NT2/D1 (cell line): ENCODE measurements around the gene SLC52A1.
A peak's percentile ranks its signal among the peaks of the same experiment; 100 is the strongest.
"Not testable (repeated sequence)": the region's sequence is repeated elsewhere in the genome, so short reads cannot be mapped to it uniquely, and the experiment has no call there.

Experiments
- DNase-seq: peaks from one replicate; pipeline ENCODE4 v3.0.0-alpha.2; 2011; ENCODE audit warnings: low read depth, low spot score
- H3K27me3 ChIP-seq: 2 replicates; pipeline ENCODE4 v1.6.0; 2011; ENCODE audit warnings: mild to moderate bottlenecking; ENCODE audit not compliant: insufficient read length, insufficient read depth
- H3K36me3 ChIP-seq: 2 replicates; pipeline ENCODE4 v1.6.1; 2011; ENCODE audit warnings: mild to moderate bottlenecking, low read length, mixed read lengths; ENCODE audit not compliant: insufficient read depth, insufficient read length
- H3K4me1 ChIP-seq: 2 replicates; pipeline ENCODE4 v1.5.1; 2011; ENCODE audit not compliant: insufficient read depth, insufficient read length
- H3K4me3 ChIP-seq: 2 replicates; pipeline ENCODE4 v1.5.1; 2011; ENCODE audit warnings: low read depth; ENCODE audit not compliant: insufficient read length
- H3K9ac ChIP-seq: 2 replicates; pipeline ENCODE4 v1.6.0; 2011; ENCODE audit warnings: low read depth; ENCODE audit not compliant: insufficient read length
- H3K9me3 ChIP-seq: 2 replicates; pipeline ENCODE4 v1.5.1; 2011; ENCODE audit warnings: mild to moderate bottlenecking, low read length; ENCODE audit not compliant: insufficient read depth
- SUZ12 ChIP-seq: IDR thresholded peaks from 2 replicates; pipeline ENCODE4 v1.6.1; 2011; ENCODE audit not compliant: insufficient read length, insufficient read depth; ENCODE audit errors: extremely low read depth
- YY1 ChIP-seq: IDR thresholded peaks from 2 replicates; pipeline ENCODE4 v1.6.1; 2011; ENCODE audit not compliant: insufficient read length, insufficient read depth
- ZNF274 ChIP-seq: IDR thresholded peaks from 2 replicates; pipeline ENCODE4 v1.6.1; 2011; ENCODE audit warnings: mild to moderate bottlenecking, low read depth, low read length

SLC52A1 gene

DNA sequence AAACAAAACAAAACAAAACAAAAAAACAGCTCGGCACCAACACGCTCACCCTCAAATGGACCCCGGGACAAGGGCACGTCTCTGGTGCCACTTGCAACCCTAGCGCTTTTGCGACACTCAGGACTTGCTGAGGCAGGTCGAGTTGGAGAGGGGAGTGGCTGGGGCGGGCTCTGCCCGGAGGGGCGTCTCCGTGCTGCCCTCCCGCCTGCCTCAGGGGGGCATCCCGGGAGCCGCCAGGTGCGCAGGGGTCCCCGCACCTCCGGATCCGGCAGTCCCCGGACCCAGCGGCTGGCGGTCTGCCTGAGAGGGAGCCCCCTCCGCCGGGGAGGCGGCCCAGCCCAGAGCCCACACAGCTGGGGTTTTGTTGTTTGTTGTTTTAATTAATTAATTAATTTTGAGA lies at the start of gene SLC52A1:
Gene SLC52A1 (minus strand): TSS at position 112 of the 400 bp plus-strand sequence. CDS start 820 bp downstream, outside the sequence.
- no peak for DNase-seq
- no peak within 1 kb of the TSS for H3K9ac ChIP-seq

DNA sequence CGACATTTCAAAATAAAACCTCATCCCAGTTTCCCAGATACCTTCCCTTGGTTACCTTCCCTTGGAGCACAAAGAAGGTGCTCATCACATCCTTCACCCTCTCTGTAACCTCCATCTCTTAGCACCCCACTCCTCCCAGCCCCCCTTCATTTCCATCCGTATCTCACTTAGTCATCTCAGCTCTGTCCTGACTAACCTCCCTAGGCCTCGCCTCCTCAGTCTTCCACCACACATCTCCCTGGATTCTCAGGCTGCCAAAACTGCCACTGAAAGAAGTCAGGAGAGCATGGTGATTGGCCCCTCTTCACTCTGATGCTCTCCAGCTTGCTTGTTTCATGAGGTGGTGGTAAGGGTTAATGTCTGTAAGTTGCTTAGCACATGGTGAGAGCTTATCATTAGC lies 45.4 kb upstream of the SLC52A1 start:
- DNase-seq: no peak
- Histone ChIP-seq H3K27me3 (peaks cover 7% of the 10 kb centered on the region), H3K36me3 (no peaks in the 10 kb centered on the region), H3K9me3 (peaks cover 24% of the 10 kb centered on the region; the same call in 1 of the 2 replicates), H3K9ac (no peak overlapping the region), H3K4me3 (no peak overlapping the region), H3K4me1 (no peaks in the 10 kb centered on the region)
- TF ChIP-seq SUZ12 (no peak), ZNF274 (no peak)

More for the DNA sequence above, at the start of gene SLC52A1:
- Histone ChIP-seq H3K9me3 (no peaks in the 10 kb centered on the region), H3K4me1 (peaks cover 2% of the 10 kb centered on the region), H3K36me3 (no peaks in the 10 kb centered on the region), H3K27me3 (no peaks in the 10 kb centered on the region), H3K4me3 (no peak within 1 kb of the TSS)
- TF ChIP-seq SUZ12 (no peak), YY1 (no peak), ZNF274 (no peak)

DNA sequence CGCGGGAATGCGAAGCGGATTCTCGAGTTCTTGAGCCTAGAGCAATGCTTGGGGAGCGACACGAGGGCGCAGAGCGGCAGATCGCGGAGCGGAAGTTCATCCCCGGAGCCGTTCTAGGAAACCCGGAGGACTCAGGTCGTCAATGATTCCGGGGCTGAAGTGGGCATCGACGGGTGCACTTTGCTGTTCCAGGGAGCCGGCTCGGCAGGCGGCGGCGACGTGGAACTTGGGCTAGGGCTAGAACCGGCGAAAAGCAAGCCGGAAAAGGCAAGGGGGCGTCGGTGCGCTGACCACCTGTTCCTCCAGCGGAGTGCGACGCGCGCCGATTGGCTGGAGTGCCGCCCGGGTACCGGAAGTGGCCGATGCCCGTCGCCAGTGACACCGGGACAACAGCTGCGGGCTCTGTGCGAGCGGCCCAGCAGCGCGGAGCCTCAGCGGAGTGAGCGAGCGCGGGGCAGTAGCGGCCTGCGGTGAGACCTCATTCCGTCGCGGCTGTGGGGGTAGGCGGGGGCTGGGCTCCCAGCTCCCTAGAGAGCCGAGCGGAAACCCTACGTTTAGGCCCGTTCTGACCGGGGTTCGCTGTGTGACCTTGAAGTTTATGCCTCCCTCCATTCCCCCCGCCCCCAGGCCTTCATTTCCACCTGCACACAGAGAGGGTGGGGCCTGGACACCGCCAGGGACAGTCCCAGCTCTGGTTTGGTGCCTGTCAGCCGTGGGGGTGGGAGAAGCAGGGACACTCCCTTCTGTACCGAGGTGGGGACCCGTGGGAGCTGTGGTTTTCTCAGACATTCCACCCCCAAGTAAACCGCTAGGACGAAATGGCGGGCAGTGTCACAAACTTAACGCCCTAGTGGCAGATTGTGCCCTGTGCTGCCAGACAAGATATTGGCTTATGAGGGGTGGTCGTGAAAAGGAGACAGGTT lies 43.1 kb upstream of the SLC52A1 start, which contains the start of gene ZFP3:
Gene ZFP3 (plus strand): TSS at position 362 of the 923 bp plus-strand sequence. CDS start 13,038 bp downstream, outside the sequence.
- Histone ChIP-seq H3K9me3 (peaks cover 19% of the 10 kb centered on the region; the same call in 1 of the 2 replicates), H3K36me3 (no peaks in the 10 kb centered on the region), H3K27me3 (peaks cover 7% of the 10 kb centered on the region), H3K4me1 (no peaks in the 10 kb centered on the region), H3K9ac (no peak within 1 kb of the TSS), H3K4me3 (peak within 1 kb of the TSS; percentile 35)
- TF ChIP-seq YY1: no peak
- TF ChIP-seq ZNF274: no peak
- no peak for TF ChIP-seq SUZ12
- DNase-seq: peak; percentile 30

DNA sequence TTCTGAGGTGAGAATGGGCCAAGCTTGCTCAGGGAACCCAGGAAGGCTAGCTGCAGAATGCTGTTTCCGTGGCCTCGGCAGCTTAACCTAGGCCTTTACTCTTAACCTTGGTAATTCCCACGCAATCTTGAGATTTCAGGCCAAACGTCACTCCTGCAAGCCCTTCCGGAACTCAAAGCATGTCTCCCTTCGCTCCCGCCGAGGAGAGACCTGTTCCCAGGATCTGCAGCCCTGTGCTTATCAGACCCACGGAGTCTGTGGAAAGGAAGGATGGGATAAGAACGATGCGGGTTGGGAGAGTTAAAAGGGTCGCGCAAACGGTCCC lies 42.5 kb upstream of the SLC52A1 start:
- H3K4me3 ChIP-seq: peak overlapping the region; percentile 35
- H3K4me1 ChIP-seq: no peaks in the 10 kb centered on the region
- peaks cover 7% of the 10 kb centered on the region for H3K27me3 ChIP-seq
- H3K9me3 ChIP-seq: peaks cover 22% of the 10 kb centered on the region; the same call in 1 of the 2 replicates
- no peaks in the 10 kb centered on the region for H3K36me3 ChIP-seq
- no peak for DNase-seq
- no peak overlapping the region for H3K9ac ChIP-seq
- TF ChIP-seq SUZ12 (no peak), YY1 (no peak), ZNF274 (no peak)

DNA sequence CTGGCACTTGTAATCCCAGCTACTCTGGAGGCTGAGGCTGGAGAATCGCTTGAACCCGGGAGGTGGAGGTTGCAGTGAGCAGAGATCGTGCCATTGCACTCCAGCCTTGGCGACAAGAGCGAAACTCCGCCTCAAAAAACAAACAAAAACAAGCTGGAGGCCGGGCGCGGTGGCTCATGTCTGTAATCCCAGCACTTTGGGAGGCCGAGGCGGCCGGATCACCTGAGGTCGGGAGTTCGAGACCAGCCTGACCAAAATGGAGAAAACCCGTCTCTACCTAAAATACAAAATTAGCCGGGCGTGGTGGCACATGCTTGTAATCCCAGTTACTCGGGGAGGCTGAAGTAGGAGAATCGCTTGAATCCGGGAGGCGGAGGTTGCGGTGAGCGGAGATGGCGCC lies 42.0 kb upstream of the SLC52A1 start:
- H3K9ac ChIP-seq, H3K36me3 ChIP-seq, H3K4me1 ChIP-seq, DNase-seq, H3K27me3 ChIP-seq, H3K4me3 ChIP-seq: not testable (repeated sequence)
- peaks cover 22% of the 10 kb centered on the region; the same call in 1 of the 2 replicates for H3K9me3 ChIP-seq

DNA sequence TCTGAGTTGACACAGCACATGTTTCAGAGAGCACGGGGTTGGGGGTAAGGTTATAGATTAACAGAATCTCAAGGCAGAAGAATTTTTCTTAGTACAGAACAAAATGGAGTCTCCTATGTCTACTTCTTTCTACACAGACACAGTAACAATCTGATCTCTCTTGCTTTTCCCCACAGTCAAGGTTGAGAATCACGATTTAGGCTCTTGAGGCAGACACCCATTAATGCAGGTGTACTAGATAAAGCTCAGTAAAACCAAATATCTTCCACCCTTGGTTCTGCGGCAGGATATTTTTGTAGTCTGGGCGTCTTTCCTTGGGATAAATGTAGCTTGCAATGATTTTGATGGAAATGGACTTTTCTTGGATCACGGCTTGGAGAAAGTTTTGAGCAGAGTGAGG lies 40.2 kb upstream of the SLC52A1 start:
- H3K9ac ChIP-seq, DNase-seq, H3K4me3 ChIP-seq, H3K27me3 ChIP-seq, H3K36me3 ChIP-seq, H3K4me1 ChIP-seq: not testable (repeated sequence)
- peaks cover 22% of the 10 kb centered on the region; the same call in 1 of the 2 replicates for H3K9me3 ChIP-seq

DNA sequence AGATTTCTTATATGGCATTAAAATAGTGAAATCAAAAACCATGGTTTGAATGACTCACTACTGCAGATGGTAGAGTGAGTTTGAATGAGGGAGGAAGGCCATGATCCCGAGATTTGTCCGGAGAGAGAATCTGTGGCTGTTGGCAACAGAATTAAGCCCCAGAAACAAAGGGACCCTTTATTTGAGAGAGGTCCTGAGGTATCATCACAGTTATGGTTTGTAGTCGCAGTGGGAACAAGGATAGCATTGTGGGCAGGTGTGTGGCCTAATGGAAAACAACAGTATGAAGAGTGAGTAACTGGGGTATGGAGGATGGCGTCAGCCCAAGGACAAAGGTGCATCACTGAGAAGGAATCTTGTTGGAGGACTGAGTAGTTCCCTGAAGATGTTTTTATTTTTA lies 34.5 kb upstream of the SLC52A1 start:
- Histone ChIP-seq H3K36me3 (no peaks in the 10 kb centered on the region), H3K9ac (no peak overlapping the region), H3K4me1 (no peaks in the 10 kb centered on the region), H3K27me3 (no peaks in the 10 kb centered on the region), H3K9me3 (peaks cover 4% of the 10 kb centered on the region; the same call in 1 of the 2 replicates), H3K4me3 (no peak overlapping the region)
- TF ChIP-seq YY1: no peak
- no peak for TF ChIP-seq ZNF274
- TF ChIP-seq SUZ12: no peak
- DNase-seq: no peak
